DMS53 treated with DMSO at 0.1 percent for 48 hours (cell line): ENCODE data around the gene FIGNL2.
"Not testable (repeated sequence)": the region's sequence is repeated elsewhere in the genome, so short reads cannot be mapped to it uniquely, and the experiment has no call there.

Experiments used
- DNase-seq: peaks from one replicate; lab custom pipeline; 2025; ENCODE audit not compliant: unreplicated experiment; lab: John Stamatoyannopoulos, UW

The FIGNL2 gene, protein sequence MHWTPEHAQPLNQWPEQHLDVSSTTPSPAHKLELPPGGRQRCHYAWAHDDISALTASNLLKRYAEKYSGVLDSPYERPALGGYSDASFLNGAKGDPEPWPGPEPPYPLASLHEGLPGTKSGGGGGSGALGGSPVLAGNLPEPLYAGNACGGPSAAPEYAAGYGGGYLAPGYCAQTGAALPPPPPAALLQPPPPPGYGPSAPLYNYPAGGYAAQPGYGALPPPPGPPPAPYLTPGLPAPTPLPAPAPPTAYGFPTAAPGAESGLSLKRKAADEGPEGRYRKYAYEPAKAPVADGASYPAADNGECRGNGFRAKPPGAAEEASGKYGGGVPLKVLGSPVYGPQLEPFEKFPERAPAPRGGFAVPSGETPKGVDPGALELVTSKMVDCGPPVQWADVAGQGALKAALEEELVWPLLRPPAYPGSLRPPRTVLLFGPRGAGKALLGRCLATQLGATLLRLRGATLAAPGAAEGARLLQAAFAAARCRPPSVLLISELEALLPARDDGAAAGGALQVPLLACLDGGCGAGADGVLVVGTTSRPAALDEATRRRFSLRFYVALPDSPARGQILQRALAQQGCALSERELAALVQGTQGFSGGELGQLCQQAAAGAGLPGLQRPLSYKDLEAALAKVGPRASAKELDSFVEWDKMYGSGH

DNA sequence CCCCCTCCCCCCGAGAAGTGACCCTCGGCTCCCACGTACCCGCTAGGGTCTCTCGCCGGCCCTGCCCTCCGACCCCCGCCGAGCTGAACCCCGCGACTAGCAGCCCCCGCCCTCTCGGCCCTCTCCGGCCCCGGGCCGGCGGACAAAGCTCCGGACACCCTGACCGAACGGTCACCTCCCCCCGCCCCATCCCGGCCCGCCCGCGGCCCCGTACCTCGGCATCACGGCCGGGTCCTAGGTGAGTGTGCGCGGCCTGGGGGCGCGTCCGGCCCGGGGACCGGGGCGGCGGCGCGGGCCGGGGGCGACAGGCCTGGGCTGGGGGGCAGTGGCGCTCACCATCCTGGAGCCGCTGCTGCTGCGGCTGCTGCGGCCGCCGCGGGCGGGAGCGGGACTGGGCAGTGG is at the start of gene FIGNL2:
Gene FIGNL2 (minus strand): TSS at position 393 of the 402 bp plus-strand sequence. CDS start 26,305 bp downstream, outside the sequence.
- no peak for DNase-seq

GRCh38 chr12:51897181-51897580 is 48.7 kb upstream of the FIGNL2 start:
- no peak for DNase-seq

DNA sequence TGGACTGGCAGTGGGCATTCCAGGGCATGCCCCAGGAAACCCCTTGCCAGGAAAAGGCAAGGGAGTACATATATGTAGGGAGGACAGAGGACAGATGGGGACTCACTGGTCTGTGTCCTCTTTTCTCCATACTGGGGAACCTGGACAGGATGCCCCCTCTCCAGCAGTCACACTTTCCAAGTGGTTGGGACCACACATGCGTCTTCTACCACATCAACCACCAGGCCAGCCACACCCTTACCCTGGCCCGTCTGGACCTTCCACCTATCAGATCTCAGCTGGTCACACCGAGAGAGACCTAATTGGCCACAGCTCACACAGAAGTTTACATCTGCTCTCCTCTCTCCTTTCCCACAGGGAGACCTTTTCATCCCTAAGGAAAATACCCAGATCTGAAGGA is 47.7 kb upstream of the FIGNL2 start:
- DNase-seq: no peak

DNA sequence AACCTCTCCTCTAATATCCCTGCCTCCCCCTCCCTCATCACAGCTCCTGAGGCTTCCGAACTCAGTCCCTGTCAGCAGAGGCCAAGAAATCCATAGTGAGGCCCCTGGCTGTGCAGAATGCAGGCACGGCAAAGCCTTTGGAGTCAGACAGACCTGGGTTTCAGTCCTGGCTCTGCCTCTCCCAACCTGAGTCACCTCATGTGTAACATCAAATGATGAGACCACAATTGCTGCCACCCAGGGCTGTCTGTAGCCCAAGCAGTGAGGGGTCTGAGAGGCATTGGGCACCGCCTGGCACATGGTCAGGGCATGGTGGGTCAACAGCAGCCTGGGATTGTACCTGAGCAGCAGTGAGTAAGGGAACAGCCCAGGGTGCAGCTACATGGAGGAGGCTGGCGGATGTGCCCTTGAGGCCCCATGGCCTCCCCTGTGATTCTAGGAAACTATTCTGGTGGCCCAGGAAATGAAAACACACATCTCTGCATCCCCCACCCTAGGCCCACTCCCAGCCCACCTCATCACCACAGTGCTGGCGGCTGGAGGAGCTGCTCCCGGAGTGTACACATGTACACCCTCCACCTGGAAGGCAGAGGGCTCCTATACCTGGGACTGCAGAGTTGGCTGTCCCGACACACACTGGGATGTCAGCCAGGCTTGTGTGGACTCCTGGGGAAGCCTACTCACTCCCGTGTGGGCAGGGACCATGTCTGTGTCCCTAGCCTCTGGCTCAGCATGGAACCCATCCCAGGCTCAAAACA is 47.0 kb upstream of the FIGNL2 start:
- no peak for DNase-seq

GRCh38 chr12:51893786-51894185 is 45.3 kb upstream of the FIGNL2 start:
- DNase-seq: no peak

GRCh38 chr12:51891843-51892242 is 43.3 kb upstream of the FIGNL2 start:
- DNase-seq: no peak

DNA sequence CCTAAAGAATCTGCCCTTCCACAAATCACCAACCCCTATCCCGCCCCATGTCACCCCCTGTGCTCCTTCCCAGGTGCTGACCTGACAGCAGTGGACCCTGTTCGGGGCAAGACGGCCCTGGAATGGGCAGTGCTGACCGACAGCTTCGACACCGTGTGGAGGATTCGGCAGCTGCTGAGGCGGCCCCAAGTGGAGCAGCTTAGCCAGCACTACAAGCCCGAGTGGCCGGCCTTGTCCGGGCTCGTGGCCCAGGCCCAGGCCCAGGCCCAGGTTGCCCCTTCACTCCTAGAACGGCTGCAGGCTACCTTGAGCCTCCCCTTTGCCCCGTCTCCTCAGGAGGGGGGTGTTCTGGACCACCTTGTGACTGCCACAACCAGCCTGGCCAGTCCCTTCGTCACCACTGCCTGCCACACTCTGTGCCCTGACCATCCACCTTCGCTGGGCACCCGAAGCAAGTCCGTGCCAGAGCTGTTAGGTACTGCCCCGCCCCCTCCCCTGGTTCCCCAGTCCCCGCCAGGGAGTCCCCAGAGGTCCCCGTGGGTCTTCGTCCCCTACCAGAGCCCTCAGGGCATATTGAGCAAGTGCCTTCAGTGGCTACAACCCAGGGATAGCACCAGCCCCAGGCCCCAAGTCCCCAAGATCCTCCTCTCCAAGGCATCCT is 42.1 kb upstream of the FIGNL2 start:
- no peak for DNase-seq

DNA sequence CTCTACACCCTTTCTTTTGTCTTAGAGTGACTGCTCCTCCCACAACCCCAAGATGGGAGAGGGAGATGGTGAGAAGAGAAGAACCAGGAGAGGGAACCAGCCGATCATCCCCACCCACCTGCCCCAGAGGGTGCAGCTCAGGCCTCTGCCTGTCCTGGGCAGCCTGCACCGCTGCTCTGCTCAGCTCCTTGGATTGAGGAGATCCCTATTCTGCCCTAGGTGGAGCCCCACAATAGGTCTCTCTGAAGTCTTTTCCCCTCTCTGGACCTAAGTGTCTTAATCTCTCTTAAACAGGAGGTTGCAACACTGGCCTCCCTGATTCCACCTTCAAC is 41.6 kb upstream of the FIGNL2 start:
- no peak for DNase-seq

DNA sequence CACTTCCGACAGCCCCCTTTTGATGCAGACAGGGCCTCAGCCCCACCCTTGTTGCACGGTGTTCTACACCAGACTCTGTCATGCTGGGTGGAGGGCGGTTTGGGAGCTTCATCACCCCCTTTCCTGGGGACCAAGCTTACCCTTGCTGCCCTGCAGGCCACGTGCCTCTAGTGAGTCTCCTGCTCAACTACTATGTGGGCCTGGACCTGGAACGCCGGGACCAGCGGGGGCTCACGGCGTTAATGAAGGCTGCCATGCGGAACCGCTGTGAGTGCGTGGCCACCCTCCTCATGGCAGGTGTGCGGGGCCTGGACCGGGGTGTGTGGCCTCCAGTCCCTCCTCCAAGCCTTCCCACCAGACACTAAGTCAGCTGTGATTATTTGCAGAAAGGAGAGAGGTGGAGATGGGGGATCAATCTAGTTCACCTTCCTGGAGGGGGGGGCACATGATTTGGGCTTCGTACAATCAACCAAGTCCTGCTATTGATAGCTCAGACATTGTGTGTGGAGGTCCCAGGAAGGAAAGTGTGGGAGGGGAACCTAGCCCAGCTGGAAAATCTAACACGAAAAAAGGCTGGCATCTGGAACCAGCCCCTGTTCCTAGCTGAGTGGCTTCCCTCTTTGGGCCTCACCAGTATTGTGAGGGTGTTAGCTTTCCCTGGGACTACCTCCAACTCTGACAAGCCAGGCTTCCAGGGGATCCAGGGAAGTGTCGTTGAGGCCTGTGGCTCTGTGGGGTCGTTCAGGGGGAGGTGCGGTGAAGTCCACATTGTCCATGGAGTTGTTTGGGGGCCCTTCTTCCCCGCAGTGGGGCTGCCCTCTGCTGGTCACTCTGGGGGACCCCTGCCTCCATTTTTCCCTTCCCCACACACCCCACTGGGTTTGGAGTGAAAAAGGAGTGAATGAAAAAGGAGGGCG is 41.0 kb upstream of the FIGNL2 start:
- no peak for DNase-seq

GRCh38 chr12:51888316-51889215 is 40.0 kb upstream of the FIGNL2 start:
- DNase-seq: no peak

- DNase-seq: peak; percentile 19
These were observed 39.2 kb upstream of the FIGNL2 start, which contains the start of gene ANKRD33 for GRCh38 chr12:51887476-51888315. Gene ANKRD33 (plus strand): TSS chr12:51888103. CDS start chr12:51888187, 84 bp downstream.

DNA sequence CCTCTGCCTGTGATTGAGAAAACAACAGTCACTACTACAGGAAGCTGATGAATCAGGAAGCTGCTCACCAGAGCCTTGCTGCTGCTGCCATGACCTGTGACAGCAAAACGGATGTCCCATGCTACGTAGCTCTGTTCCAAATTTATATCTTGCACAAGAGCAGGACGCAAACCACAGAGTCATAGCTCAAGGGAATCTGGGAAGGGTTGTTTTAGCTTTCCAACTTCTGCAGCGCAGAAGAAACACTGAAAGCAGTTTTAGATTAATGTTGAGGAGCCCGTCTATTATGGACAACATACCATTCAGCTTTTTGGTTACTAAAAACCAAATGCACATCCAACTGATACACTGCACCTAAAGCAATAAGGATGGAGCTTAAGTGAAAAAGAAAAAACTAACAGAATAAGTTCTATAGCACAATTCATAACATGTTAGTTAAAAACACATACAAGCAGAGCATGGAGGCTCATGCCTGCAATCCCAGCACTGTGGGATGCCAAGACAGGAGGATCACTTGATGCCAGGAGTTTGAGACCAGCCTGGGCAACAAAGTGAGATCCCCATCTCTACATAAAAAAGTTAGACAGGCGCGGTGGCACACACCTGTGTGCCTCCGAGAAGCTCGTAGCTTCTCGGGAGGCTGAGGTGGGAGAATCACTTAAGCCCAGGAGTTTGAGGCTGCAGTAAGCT is 37.6 kb upstream of the FIGNL2 start:
- DNase-seq: no peak

DNA sequence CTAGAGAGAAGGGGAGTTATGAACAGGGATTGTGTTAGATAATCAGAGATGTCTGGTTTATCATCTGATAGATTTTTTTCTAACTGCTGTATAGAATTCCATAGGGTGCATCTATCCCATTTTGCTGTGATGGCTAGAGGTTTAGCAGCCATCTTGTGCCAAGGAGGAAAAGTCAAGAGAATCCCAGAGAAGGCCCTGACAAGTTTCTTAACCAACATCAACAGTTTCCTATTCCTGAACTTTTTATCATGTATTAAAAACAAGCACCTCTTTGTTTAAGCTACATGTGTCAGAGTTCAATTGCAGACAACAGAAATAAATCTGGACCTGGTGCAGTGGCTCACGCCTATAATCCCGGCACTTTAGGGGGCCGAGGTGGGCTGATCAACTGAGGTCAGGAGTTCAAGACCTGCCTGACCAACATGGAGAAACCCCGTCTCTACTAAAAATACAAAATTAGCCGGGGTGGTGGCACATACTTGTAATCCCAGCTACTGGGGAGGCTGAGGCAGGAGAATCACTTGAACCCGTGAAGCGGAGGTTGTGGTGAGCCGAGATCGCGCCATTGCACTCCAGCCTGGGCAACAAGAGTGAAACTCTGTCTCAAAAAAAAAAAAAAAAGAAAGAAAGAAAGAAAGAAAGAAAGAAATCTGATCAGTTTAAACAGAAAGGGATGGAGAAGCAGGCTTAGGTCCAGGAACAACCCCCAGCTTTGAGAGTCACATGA is 36.9 kb upstream of the FIGNL2 start:
- not testable (repeated sequence) for DNase-seq

DNA sequence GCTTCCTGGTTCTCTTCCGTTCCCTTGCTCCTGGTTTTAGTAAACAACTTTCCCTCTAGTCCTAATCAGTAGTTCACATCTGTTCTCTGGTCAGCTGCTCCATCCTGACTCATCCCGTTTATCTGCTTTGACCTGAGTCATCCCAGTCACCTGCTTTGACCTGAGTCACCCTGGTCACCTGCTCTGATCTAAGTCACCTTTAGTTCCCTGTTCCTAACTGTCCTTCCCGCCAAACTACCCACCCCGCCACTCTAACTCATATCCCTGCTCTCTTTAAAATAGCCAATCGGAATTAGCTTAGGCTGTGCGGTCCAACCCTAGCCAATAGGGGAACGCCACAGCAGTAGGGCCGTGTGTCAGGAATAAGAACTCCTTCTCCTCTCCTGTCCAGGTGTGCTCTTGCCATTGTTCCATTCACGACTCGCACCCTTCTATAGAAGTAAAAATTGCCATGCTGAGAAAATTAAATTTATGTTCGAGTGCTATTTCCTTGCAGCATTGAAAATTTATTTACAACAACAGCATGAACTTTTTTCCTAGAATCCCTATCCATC is 36.2 kb upstream of the FIGNL2 start:
- peak; percentile 85 for DNase-seq

DNA sequence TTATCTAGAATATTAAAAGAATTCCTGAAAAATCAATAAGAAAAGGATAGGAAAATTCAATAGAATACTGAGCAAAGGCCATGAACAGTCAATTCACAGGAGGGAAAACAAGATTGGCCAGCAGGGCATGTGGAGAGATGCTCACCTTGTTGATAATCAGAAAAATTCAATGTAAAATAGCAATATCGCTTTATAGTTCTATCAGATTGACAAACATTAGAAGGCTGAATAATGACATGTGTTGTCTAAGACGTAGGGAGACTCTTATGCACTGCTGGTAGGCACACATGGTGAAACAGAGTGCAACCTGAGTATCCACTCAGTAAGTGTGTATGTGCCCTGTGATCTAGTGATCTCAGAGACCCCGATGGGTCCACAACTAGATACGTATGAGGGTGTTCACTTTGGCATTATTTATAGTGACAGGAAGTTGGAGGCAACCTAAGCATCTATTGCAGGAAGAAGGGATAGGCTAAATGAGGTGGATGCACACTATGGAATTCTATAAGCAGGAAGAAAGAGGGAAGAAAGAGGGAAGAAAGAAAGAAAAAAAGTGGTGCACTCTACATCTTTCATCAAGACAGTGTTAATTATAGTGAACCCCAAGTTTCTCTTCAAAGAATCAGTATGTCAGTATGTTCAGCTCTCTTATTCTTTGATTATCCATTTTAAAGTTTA is 35.6 kb upstream of the FIGNL2 start:
- DNase-seq: no peak

DNA sequence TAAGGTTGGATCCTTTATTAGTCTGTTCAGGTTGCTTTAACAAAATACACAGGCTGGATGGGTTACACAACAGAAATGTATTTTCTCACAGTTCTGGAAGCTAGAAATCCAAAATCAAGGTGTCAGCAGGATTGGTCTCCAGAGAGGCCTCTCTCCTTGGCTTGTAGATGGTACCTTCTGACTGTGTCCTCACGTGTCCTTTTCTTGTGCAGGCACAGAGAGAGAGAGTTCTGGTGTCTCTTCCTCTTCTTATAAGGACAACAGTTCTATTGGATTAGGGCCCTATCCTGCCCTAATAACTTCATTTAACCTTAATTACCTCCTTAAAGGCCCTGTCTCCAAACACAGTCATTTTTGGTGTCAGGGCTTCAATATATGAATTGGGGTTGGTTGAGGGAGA is 34.8 kb upstream of the FIGNL2 start:
- DNase-seq: no peak
